HFFc6 (cell line): Measurements from ENCODE around the gene OR5H6. TPM values are rescaled to one million over a fixed set of nuclear protein-coding genes. Genes with fewer than 3 reads are reported as not detected.

Experiments
- DNase-seq: peaks from one replicate; pipeline ENCODE4 v3.0.0-alpha.2; 2018
- H3K27ac Mint-ChIP-seq: 2 replicates; pipeline ENCODE4 v1.8.0; 2020; ENCODE audit warnings: mild to moderate bottlenecking, mixed read lengths
- H3K27me3 Mint-ChIP-seq: 2 replicates; pipeline ENCODE4 v1.8.0; 2021; ENCODE audit warnings: mild to moderate bottlenecking, moderate library complexity, mixed read lengths; ENCODE audit not compliant: insufficient read depth
- H3K36me3 Mint-ChIP-seq: 2 replicates; pipeline ENCODE4 v1.8.0; 2021; ENCODE audit warnings: low read depth, mixed read lengths
- H3K4me1 Mint-ChIP-seq: 2 replicates; pipeline ENCODE4 v1.8.0; 2020; ENCODE audit warnings: low read depth, mixed read lengths
- H3K4me3 Mint-ChIP-seq: 2 replicates; pipeline ENCODE4 v1.8.0; 2020; ENCODE audit warnings: mild to moderate bottlenecking, moderate library complexity, mixed read lengths
- H3K9me3 Mint-ChIP-seq: 2 replicates; pipeline ENCODE4 v1.8.0; 2020; ENCODE audit warnings: mild to moderate bottlenecking, mixed read lengths
- total RNA-seq, 6 experiments: library from RNA; stranded (reverse); fragmentation: NEBNext Ultra II Directional; extraction: Animal tissue kit (Norgen Biotek cat#: 25700); gene quantifications; 2 replicates in 1 of 6; 3 replicates in 5 of 6; pipeline ENCODE4 v1.2.3, GENCODE V29; 2021
- TF ChIP-seq, protein P1 (sequence below): fragments of 200-600 bp; sonication (generic); IDR thresholded peaks from 2 replicates; pipeline ENCODE4 v1.5.0; 2021; ENCODE audit warnings: antibody characterized with exemption, mild to moderate bottlenecking

OR5H6 gene
- total RNA-seq, 6 experiments from 2014 or later: not detected

DNA sequence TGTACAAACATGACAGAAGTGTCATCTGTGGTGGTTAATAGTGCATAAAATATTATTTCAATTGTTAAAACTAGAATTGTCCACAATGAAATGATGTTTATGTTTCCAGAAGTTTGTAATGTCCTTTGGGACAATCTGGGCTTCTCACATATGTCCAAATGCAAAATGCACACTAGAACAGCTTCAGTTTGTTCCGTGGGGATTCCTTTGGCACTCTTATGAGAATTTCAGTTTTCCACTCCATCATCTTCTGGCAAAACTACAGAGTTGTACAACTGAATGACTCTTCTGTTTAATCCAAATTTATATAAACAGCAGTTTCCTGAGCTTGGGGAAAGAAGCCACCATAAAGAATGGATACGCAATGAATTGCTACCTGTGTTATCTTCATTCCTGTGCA, 2.0 kb upstream of the OR5H6 start:
- no peaks in the 10 kb centered on the region for H3K4me1 Mint-ChIP-seq
- H3K36me3 Mint-ChIP-seq: no peaks in the 10 kb centered on the region

DNA sequence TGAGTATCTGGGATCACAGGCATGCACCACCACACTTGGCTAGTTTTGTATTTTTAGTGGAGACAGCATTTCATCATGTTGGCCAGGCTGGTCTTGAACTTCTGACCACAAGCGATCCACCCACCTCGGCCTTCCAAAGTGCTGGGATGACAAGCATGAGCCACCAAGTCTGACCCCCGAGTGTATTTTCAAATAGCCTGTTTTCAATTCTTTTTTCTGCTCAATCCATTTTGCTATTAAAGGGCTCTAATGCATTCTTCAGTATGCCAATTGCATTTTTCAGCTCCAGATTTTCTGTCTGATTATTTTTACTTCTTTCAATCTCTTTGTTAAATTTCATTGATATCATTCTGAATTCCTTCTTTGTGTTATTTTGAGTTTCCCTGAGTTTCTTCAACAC, 5.8 kb downstream of the OR5H6 start:
- Mint-ChIP-seq H3K27ac (no peak overlapping the region), H3K4me3 (no peak overlapping the region), H3K27me3 (no peaks in the 10 kb centered on the region), H3K36me3 (no peaks in the 10 kb centered on the region), H3K9me3 (peaks cover 34% of the 10 kb centered on the region), H3K4me1 (no peaks in the 10 kb centered on the region)
- DNase-seq: no peak
- TF ChIP-seq, protein P1, sequence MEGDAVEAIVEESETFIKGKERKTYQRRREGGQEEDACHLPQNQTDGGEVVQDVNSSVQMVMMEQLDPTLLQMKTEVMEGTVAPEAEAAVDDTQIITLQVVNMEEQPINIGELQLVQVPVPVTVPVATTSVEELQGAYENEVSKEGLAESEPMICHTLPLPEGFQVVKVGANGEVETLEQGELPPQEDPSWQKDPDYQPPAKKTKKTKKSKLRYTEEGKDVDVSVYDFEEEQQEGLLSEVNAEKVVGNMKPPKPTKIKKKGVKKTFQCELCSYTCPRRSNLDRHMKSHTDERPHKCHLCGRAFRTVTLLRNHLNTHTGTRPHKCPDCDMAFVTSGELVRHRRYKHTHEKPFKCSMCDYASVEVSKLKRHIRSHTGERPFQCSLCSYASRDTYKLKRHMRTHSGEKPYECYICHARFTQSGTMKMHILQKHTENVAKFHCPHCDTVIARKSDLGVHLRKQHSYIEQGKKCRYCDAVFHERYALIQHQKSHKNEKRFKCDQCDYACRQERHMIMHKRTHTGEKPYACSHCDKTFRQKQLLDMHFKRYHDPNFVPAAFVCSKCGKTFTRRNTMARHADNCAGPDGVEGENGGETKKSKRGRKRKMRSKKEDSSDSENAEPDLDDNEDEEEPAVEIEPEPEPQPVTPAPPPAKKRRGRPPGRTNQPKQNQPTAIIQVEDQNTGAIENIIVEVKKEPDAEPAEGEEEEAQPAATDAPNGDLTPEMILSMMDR: no peak

More for the DNA sequence above, 2.0 kb upstream of the OR5H6 start:
- DNase-seq: no peak
- Mint-ChIP-seq H3K4me3 (no peak overlapping the region), H3K27ac (no peak overlapping the region), H3K9me3 (peaks cover 28% of the 10 kb centered on the region), H3K27me3 (no peaks in the 10 kb centered on the region)
- TF ChIP-seq, protein P1: no peak

DNA sequence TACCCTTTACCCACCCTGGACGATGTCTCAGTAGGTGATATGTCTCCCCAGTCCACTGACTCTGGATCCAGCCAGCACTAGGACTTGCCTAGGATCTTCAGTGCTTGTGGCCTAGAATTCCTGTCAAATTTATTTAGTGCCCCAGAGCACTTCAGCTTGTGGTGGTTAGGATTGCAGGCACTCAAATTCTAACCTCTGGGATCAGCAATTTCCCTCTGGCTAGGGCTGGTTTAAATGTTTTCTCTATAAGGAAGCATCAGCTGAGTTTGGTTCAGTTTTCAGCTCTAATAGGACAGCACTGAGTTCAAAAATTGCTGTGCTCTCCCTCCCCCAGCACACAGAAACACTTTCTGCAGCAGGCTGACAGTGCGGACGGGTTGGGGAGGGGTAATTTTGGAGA, 8.1 kb downstream of the OR5H6 start:
- H3K9me3 Mint-ChIP-seq: peaks cover 35% of the 10 kb centered on the region
- H3K36me3 Mint-ChIP-seq: no peaks in the 10 kb centered on the region
- H3K27ac Mint-ChIP-seq: no peak overlapping the region
- H3K4me3 Mint-ChIP-seq: no peak overlapping the region
- TF ChIP-seq, protein P1: no peak
- DNase-seq: no peak
- no peaks in the 10 kb centered on the region for H3K4me1 Mint-ChIP-seq
- no peaks in the 10 kb centered on the region for H3K27me3 Mint-ChIP-seq

DNA sequence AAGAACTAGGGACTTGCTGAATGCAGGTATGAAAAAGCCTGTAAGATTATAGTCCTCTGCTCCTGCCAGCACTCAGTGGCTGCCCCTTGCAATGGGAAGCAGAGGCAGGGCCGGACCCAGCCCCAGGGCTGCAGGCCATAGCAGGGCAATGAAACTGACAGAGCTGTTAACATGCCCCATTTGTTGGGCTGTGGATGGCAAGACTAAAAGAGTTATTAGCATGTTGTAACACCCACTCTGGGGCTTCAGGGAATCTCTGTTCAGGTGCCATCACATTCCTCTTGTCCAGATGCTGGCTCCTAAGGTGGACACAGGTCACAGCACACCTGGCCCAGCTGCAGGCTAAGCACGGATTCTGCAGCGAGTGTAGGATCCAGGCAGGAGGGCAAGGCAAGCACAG, 10.9 kb downstream of the OR5H6 start:
- Mint-ChIP-seq H3K27ac (no peak overlapping the region), H3K4me3 (no peak overlapping the region), H3K36me3 (no peaks in the 10 kb centered on the region), H3K27me3 (no peaks in the 10 kb centered on the region), H3K9me3 (peaks cover 21% of the 10 kb centered on the region), H3K4me1 (no peaks in the 10 kb centered on the region)
- TF ChIP-seq, protein P1: no peak
- DNase-seq: no peak

DNA sequence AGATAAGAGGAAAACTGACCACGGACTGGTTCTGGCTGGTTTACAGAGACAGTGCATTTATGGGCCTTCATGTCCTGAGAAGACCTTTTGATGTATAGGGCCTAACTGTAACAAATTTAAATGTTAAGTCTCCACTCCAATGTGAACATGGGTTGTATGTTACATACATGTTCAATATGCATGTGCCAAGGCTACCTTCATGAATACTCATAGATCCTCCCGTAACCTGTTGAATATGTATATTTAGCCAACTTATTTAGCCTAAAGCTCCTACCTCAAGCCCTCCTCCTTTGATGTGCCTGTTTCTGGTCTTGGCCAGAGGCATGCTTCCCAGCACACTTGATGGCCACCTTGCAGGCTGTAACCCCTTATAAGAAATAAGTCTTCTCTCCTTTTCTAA, 18.2 kb downstream of the OR5H6 start, which contains the start of gene OR5H2:
Gene OR5H2, plus strand, starts transcription at position 301 of the 400 bp plus-strand sequence. CDS start 398 bp downstream, outside the sequence.
- TF ChIP-seq, protein P1: no peak
- no peak within 1 kb of the TSS for H3K4me3 Mint-ChIP-seq
- no peaks in the 10 kb centered on the region for H3K36me3 Mint-ChIP-seq
- H3K9me3 Mint-ChIP-seq: no peaks in the 10 kb centered on the region
- DNase-seq: no peak
- H3K4me1 Mint-ChIP-seq: no peaks in the 10 kb centered on the region
- H3K27me3 Mint-ChIP-seq: no peaks in the 10 kb centered on the region; the same call in 1 of the 2 replicates
- no peak within 1 kb of the TSS for H3K27ac Mint-ChIP-seq

DNA sequence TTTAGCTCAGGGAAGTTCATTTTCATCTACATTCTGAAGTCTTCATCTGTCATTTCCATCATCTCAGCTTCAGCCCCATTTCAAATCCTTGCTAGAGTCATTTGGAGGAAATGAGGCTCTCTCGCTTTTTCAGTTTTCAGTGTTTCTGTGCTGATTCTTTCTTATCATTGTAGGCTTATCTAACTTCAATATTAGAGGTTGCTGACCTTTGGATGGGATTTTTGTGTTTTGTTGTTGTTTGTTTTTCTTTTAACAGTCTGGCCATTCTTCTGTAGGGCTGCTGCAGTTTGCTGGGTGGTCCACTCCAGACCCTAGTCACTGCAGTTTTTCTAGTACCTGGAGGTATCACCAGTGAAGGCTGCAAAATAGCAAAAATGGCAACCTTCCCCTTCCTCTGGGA, 26.9 kb downstream of the OR5H6 start:
- Mint-ChIP-seq H3K4me3 (no peak overlapping the region), H3K27me3 (no peaks in the 10 kb centered on the region; the same call in none of the 2 replicates), H3K36me3 (no peaks in the 10 kb centered on the region), H3K9me3 (peaks cover 19% of the 10 kb centered on the region; the same call in 1 of the 2 replicates), H3K4me1 (no peaks in the 10 kb centered on the region), H3K27ac (no peak overlapping the region)
- no peak for DNase-seq
- TF ChIP-seq, protein P1: no peak
